CD4-positive, alpha-beta T cell treated with Interferon alpha-2 for 1 hour (primary cell): ENCODE results near the gene NXPE3.

Experiments
- DNase-seq, 2 donors: peaks; one replicate each; pipeline ENCODE4 v3.0.0-alpha.2; 2020 to 2022

The NXPE3 gene

DNA sequence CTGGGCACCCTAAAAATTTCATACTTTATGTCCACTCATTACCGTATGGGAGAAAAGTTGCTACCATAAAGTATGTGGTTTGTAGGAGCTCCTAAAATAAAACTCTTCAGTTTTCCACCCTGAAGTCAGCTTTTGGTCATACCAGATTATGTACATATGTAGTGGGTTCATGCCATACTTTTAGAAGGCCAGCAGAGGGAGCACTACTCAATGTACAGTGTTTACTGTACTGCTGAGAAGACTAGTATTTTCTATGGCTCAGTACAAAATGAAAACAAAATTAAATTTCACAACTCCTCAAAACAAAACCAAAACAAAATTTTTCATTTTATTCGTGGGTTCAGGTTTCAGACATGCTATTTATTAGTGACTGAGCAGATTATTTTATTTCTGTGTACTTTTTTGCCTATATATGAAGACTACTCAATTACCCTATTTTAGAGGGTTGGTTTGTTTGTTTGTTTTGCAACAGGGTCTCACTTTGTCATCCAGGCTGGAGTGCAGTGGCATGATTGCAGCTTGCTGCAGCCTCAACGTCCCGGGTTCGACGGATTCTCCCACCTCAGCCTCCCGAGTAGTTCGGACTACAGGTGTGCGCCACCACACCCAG is 24.3 kb downstream of the NXPE3 start:
- DNase-seq: peak; percentile 67 to 80

DNA sequence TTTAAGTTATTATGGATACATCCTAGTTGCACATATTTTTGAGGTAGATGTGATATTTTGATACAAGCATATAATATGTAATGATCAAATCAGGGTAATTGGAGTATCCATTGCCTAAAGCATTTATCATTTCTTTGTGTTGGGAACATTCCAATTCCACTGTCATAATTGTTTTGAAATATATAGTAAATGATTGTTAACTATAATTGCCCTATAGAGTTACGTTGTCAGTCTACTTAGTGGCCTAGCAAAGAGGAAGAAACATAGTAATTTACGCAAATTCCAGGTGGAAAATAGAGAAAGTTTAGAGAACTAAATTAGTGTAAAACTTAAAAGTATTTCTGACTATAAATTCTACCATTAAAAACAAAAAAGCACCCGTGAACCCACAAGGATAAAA is 24.9 kb downstream of the NXPE3 start:
- no peak for DNase-seq

DNA sequence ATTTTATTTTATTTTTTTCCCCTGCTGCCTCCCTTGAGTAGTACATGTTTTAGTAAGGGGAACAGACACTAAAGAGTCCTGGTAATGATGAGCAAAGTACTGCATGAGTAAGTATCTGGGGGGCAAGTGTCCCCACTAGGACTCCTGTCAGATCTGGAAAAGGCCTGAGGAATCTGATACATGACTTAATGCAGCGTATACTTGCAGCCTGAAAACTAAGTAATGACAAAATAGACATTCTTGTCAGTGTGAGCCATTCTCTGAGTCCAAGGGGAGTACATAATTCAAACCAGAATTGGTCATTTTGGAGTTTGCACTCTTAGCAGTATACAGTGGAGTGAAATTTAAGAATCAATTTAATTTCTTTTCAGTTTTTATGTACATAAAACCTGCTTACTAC is 27.5 kb downstream of the NXPE3 start:
- no peak for DNase-seq

DNA sequence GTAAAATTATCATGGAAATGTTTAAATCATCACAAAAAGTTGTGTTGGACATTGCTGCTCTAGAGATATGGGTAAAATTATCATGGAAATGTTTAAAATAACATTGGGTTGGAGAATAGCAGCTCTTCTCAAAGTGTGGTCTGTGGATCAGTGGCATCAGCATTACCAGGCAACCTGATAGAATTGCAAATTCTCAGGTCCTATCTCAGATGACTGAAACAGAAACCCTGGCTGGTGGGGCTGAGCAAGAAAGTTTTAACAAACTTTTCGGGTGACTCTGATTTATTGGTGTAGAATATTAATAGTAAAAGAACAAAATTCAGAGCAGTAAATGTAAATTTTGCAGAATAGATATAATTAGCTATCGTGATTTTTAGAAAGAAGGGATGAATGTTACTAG is 28.9 kb downstream of the NXPE3 start:
- DNase-seq: no peak

DNA sequence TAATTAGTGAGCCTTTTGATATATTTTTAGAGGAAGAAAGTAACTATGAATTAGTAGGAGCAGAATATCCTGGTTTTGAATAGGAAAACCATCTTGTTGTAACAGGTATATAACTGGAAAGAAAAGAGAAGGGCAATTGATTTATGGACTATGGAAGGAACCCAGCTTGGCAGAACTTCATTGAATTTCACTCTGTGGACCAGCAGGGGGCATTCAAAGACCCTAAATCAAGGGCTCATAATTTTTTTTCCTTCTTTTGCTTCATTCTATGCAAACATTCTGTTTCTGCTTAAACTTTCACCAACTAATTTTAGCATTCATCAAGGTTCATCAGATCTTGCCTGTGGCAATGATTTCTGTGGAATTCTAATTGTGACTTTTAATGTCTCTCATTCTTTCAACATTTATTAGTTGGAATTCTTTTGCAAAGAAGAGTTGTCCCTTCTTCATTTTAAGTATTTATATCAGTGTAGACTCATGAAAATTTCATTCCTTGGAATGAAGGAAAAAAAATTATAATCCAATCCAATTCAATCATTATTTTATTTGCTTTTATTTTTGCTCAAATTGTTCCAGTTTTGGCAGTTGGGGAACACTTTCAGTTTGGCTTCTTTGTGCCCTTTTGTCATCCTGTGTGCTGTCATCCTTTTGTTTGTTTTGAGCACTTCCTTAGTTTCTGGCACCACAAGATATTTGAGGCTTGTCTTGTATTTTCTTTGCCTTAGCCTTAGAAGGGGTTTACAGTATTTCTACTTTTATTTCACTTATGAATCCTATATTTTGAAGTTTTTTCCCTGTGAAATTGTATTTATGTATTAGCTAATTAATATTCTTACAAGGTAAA is 30.4 kb downstream of the NXPE3 start:
- DNase-seq: peak; percentile 42 to 74

DNA sequence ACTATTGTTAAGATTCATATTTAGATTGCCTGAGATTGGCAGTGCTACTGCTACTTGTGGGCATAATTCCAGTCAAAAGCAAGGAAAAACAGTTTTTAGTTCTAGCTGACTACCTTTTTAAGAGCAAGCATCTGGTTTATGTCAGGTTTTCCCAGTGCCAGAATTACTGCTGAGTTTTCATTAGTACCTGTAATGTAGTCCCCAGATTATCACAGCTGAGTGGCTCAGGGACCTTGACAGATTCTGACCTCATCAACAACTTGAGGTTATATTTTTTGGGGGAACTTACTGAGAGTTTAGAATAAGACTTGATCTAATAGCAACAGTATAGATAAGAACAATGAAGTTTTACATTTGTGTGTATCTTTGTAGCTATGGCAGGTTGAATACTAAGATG is 31.0 kb downstream of the NXPE3 start:
- DNase-seq: peak in 1 of 2 donors; percentile 33

DNA sequence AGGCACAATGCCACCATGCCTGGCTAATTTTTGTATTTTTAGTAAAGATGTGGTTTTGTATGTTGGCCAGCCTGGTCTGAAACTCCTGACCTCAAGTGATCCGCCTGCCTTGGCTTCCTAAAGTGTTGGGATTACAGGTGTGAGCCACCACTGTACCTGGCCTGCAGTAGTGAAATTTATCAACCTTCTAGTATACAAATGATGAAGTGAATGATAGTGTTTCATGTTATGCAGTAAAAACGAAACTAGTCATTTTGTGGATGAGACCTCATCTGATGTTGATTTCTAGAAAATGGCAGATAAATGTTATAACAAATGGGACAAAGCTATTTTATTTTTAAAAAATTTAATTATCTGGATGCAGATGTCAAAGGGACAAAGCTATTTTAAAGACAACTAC is 32.9 kb downstream of the NXPE3 start:
- no peak for DNase-seq

DNA sequence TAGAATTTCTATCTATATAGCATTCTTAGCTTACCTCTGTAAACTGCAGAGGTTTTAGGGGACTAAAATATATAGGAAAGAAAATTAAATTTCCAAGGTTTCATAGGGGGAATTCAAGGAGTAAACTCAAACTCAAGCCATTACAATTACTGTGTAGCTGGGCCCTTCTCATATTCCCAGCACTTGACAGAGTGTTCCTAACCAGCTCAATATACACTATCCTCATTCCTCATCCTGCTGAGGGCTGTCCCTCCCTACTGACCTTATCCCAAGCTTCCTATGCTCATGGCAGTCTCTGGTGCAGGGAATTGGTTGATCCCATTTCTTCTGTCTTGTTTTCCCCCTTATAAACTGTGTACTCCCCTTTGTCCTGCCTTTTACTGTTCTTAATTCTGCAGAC is 33.9 kb downstream of the NXPE3 start:
- no peak for DNase-seq

DNA sequence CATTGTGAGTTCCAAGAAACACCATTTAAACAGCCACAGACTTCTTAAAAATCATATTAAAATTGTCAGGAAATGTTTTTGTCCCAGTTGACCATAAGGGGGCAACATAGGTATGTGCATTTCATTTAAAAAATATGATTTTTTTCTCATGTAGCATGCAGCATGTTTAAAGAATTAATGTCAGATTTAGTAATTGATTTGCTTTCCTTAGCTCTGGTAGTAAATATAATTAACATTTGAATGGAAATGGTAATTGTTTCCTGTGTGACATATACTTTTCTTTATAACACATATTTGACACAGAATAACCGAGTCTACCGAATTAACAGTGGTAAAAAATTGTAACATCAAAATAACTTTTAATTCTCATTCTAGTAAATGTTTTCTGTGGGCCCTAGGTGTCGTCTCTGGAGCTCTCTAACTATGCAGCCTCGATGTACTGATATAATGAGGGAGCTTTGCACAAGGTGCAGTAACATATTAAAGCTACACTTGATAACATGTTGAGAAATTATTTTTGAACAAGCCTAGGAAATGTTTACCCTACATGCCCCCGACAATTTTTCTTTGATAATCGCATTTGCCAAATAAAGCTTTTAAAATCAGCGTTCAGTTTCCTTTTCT is 34.9 kb downstream of the NXPE3 start:
- DNase-seq: peak in 1 of 2 donors; percentile 65

DNA sequence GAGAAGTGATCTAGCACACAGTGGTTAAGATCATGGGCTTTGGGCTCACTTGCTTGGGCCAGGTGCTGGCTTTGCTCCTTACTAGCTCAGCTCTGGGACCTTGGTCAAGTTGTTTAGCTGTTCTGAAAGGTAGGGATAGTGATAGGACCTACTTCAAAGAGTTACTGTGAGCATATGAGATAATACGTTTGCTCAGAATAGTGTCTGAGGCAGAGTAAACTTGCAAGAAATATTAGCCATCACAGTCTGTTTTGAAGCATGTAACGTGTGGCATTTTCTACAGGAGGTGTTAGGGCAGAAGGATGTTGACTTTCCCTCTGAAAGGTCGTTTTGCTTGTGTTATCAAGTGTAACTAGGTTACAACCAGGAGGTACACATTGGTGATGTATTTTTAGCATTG is 35.8 kb downstream of the NXPE3 start:
- DNase-seq: no peak

DNA sequence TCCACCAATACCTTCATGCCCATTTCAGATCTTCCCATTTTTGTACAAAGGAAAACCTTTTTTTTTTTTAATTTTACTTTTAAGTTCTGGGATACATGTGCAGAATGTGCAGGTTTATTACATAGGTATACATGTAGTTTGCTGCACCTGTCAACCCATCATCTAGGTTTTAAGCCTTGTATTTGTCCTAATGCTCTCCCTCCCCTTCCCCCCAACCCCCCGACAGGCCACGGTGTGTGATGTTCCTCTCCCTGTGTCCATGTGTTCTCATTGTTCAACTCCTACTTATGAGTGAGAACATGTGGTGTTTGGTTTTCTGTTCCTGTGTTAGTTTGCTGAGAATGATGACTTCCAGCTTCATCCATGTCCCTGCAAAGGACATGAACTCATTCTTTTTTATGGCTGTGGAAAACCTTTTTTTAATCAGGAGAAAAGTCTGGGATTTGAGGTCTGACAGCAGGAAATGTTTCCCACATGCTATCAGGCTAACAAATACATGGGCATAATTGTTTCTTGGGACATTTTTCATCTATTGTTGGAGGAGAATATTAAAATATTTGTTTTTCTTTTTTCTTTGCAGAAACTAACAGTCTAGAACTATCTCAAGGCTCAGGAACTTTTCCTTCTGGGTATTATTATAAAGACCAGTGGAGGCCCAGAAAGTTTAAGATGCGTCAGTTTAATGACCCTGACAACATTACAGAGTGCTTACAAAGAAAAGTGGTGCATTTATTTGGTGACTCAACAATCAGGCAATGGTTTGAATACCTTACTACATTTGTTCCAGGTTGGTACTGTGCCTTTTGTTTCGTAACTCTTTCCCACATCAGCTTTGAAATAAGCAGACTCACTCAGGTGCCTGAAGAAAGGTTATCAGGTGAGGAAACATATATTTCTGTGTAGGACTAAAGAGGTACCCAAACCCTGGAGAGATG is 37.5 kb downstream of the NXPE3 start:
- DNase-seq: no peak

DNA sequence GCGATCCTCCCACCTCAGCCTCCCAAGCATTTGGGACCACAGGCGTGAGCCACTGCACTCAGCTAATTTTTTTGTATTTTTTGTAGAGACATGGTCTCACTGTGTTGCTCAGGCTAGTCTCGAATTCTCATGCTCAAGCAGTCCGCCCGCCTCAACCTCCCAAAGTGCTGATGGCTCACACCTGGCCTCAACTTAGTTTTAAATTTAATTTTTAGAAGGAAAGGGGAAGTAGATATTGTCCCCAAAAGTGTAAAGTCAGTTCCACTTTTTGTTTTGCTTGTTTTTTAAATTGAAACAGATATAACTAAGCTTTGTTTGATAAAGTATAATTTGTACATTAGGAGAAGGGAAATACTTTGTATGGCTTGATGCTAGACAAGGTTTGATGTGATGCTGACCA is 39.0 kb downstream of the NXPE3 start:
- DNase-seq: no peak

DNA sequence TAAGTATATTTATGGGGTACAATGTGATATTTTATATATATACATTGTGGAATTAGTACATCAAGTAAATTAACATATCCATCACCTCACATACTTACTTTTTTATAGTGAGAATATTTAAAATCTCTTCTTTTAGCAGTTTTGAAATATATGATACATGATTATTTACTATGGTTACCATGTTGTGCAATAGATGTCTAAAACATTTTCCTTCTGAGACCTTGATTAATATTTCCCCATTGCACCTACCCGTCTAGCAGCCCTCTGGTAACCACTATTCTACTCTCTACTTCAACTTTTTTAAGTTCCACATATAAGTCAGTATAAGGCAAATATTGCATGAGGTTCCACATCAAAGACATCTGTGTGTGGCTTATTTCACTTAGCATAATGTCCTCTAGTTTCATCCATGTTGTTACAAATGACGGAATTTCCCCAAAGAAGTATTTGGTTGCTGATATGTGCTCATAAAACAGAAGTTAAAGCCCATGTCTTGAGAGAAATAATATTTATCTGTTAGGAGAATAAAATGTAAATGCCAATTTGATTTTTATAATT is 40.7 kb downstream of the NXPE3 start:
- DNase-seq: no peak

DNA sequence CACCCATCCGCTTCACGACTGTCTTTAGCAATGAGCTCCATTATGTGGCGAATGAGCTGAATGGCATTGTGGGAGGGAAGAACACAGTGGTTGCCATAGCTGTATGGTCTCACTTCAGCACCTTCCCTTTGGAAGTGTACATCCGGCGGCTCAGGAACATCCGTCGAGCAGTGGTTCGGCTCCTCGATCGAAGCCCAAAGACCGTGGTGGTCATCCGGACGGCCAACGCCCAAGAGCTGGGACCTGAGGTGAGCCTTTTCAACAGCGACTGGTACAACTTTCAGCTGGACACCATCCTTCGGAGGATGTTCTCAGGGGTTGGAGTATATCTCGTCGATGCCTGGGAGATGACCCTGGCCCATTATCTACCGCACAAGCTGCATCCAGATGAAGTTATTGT is 42.5 kb downstream of the NXPE3 start:
- DNase-seq: no peak

DNA sequence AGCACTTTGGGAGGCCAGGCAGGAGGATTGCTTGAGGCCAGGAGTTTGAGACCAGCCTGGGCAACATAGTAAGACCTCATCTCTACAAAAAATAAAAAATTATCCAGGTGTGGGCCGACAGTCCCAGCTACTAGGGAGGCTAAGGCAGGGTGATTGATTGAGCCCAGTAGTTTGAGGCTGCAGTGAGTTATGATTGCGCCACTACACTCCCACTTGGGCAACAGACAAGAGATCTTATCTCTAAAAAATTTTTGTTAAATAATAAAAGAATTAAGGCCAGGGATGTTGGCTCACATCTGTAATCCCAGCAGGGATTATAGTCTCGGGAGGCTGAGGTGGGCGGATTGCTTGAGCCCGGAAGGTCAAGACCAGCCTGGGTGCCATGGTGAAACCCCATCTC is 44.5 kb downstream of the NXPE3 start:
- DNase-seq: no peak

DNA sequence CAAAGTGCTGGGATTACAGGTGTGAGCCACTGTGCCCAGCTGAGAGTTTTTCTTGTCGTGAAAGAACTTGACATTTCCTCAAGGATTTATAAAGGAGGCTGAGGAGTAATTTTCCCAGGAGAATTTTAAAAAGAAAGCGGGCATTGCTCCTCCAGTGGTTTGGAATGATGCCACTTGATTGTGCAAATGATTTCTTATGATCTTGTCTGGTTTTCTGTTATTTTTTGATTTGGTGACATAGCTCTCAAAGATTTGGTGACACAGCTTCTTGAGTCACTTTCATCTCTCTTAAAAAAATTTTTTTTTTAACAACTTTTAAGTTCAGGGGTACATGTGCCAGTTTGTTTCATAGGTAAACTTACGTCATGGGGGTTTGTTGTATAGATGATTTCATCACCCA is 45.7 kb downstream of the NXPE3 start:
- no peak for DNase-seq

DNA sequence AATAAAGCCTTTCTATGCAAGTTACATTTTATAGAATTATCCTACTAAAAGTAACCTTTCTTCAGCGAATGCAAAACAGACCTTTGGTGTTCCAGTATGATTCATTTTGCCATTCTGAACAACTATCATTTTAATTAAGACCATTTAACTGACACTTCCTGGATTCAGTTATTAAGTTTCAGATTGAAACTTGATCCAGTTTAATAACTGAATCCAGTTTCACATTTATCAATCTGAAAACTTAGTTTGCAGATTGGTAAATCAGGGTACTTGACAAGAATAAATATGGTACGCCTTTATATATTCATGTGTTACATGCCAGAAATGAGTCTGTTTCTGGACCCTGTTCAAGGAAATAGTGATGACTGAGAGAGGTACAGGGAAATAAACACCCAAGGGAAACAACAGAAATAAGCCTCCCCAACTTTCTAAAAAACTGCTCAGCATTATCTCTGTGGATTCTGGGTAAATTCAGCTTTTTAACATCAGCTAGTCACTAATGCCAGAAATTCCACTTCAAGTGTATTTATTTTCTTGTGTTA is 47.0 kb downstream of the NXPE3 start:
- peak in 1 of 2 donors; percentile 35 for DNase-seq

DNA sequence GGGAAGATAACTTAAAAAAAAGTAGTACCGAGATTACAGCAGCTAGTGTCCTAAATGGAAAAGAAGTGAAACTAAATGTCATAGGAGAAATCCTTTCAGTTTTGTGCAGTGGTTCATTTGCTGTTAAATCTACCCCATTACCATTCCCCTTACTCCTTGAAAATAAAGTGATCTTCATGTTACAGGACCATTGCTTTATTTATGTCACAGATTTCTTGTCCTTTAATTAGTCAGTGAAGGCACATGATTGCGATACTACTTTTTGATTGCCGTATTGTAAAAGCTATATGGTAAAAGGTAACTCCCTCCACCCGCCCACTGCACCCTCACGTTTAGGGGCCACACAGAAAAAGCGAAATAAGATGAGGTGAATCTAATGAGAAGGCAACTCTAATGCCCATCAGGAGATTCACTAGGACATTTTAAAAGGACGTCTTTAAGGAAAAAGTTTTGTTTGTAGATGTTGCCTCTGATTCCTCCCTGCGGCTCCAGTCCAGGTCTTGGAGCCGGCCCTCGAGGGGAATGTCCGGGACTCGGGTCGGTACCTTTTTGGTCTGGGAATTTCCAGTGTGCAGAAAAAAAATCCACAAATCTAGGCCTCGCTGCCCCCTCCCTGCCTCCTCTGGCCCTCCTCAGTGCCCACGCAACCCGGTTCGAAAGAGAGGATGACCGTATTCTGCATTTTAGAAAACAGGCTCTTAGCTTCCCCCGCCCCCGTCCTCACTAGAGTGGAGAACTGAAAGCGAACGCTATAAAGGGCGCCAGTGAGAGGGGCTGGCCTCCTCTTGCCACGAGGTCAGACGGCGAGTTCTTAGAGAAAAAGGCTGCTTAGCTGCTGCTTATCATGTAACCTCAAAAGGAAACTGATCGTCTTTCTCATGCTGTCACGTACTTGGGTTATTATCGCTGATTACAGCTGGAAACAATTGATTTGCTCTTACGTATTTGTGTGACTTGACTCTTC is 48.5 kb downstream of the NXPE3 start:
- peak; percentile 90 to 92 for DNase-seq

DNA sequence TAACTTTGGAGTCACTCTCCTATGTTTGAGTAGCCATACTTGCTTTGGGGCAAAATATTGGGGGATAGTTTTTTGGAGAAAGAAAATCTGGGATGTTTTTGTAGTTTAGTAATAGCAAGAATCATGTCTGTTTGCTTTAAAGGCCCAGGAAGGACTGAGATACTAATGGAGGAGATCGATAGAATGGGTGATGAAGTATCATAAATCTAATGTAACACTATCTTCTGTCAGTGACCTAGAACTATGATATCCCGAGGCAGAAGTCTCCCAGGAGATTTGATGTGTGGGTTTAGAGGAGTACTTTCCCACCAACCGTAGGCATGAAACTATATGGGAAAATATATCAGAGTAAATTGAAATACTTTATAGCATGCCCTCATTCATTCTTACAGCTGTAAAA is 49.3 kb downstream of the NXPE3 start:
- no peak for DNase-seq

DNA sequence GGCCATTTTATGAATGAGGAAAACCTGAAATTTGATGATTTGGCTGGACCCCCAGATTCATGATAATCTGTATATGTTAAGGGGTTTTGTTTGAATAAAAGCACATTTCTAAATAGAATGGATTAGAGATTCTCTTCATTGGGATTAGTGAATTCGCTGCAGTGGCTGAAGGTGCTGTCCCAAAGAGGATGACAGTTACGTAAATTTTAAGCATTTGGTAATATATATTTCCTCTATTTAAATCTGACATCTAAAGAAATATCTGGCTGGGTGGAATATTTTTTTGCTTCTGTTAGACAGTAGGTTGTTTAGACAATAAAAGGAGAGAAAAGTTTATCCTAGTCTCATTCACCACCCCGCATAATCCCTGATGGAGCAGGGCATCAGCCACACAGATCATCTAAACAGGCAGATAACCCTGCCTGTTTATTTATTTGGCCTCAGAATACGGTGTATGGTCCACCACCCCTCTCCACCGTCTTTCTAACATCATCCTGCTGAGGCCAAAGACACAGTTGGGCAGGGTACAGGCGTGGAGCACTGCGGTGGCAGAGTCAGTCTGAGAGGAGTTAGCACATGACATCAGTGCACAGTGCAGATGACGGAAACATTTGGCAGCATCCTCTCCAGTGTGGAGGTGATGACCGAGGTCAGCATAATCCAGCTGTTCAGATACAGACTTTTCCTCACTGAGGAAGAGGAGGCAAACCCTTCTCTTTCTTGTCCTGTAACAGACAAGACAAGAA is 49.9 kb downstream of the NXPE3 start:
- DNase-seq: peak; percentile 66 to 77
